GM18870 (cell line): Measurements from ENCODE around the gene ARHGAP29.

Source experiments
- ATAC-seq: cut with Tn5 transposase; IDR thresholded peaks from one replicate; pipeline ENCODE4 v1.9.1; 2021; ENCODE audit warnings: moderate library complexity; ENCODE audit not compliant: unreplicated experiment

ARHGAP29 gene

DNA sequence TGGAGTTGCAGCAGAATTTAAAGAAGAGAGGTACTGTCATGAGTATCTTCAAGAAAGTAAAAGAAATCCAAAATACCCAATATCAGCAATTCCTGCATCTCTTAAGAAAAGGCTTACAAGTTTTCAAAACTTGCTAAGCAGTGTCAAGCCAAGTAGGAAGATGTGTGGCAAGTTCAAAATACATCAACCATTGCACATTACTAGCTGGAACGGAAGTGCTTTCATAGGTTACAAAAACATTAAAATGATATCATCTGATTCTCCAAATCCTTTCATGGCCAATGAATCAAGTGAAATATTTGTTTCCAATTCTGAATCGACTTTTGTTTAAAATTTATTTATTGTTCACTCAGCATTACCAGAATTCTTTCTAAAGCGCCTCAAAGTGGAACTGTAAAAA is 110.7 kb downstream of the ARHGAP29 start:
- ATAC-seq, result no peak

DNA sequence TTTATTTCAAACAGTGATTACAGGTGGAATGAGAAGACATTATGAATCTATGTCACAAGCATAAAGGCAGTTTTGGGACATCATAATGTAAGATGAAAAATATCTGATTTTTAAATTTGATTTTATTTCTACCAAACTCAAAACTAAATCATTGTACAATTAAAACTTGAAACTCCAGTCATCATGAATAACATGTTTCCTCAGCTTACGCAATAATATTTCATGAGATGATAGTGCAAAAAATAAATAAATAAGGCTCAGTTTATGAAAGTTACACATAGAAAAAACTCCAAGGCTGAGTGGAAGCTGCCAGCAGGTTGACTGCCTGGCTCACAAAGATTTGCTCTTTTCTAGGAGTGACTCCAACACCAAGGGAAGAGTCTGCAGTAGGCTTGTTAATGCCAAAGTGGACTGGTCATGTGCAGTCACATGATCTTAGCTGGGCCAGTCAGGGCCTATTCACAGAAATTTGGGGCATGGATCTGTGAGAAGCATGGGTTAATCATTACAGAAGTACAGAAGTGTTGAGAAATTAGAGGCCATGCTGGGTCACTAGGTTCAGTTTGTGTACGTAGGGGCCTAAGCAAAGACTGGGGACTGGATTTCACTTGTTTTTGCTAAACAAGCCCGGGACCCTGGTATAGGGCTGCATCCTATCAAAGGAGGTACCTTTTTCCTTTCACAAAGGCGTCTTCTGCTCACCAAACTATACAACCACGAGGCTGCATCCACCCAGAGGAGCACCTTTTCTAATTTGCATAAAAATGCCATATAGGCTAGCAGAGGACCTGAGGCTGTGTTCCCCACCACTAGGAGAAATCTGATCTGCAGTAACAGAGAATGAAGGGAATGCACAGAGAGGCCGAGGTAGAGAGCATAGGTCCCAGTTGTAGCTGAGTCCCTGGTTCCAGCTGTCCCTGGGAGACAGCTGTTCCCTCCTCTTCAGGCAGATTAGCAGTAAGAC is 111.6 kb downstream of the ARHGAP29 start:
- no peak for ATAC-seq

DNA sequence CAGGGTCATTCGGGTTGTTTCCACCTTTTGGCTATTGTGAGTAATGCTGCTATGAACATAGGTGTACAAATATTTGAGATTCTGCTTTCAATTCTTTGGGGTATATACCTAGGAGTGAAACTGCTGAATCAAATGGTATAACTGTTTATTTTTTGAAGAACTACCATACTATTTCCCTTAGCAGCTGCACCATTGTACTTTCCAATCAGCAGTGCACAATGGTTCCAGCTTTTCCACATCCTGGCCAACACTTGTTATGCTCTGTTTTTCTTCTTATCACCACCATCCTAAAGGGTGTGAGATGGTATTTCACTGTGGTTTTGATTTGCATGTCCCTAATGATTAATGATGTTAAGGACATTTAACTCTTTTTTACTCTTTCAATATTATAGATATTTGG is 112.8 kb downstream of the ARHGAP29 start:
- no peak for ATAC-seq

DNA sequence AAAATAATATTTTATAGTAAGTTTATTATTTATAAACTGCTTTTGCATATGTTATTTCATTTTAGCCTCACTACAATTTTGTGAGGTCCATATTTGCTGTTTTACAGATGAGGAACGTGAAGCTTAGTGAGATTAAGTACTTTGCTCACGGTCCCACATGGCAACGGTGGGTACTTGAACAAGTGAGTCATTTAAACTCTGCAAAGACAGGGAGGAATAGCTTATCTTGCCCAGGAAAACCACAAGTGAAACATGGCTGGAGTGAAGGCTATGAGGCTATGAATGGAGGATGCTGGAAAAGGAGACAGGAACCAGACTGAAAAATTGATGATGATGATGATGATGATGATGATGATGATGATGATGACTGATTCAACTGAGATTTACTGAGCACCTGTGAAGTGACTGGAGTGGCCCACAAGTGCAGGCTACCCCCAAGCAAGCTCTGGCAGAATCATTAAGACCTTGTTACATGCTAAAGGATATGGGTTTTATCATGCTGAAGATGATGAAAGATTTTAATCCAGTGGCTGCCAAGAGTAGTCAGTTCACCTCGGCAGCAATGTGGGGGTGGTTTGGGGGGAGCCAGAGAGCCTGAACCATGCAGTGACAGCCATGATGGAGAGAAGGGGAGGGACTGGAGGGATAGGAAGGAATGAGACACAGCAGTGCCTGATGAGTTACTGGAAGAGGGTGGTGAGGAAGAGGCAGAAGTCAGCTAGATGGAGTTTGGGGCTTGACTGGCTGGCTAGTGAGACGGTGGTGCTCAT is 115.0 kb downstream of the ARHGAP29 start:
- ATAC-seq, result no peak
